Measurements from ENCODE around the gene MTHFD2L. TPM values are rescaled to one million over a fixed set of nuclear protein-coding genes. Genes with fewer than 3 reads are reported as not detected.

The MTHFD2L gene
- total and polyA plus RNA-seq, 2 of the 8 experiments (the other 6 are each of a cell fraction or from before 2014, with no cell fraction given): 5.4 to 15.0 TPM

DNA sequence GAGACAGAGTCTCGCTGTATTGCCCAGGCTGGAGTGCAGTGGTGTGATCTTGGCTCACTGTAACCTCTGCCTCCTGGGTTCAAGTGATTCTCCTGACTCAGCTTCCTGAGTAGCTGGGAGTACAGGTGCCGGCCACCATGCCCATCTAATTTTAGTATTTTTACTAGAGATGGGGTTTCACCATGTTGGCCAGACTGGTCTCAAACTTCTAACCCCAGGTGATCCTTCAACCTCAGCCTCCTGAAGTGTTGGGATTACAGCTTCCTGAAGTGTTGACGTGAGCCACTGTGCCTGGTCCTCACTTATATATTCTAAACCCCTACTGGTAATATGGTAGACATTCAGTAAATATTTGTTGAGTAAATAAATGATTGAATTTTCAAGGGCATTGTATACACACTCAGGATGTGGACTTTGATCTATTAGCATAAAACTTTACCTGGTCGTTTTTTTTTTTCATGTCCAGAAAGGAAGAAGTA is 33.0 kb downstream of the MTHFD2L start:
- Histone ChIP-seq H3K14ac (ENCODE audit: insufficient read length) (no peak overlapping the region), H3K4me1 (replicated peaks in 1 of 4; ENCODE audit: control insufficient read depth in 3 of 4, insufficient read depth in 4 of 4, low read length in 3 of 4) (no peaks in the 10 kb centered on the region), H4K5ac (ENCODE audit: insufficient read length, low read depth, low read length) (no peak overlapping the region), H2BK12ac (ENCODE audit: low read depth, low read length) (no peak overlapping the region), H4K91ac (replicated peaks; ENCODE audit: insufficient read length, low read length) (no peak overlapping the region), H2AFZ (ENCODE audit: low read length) (no peak overlapping the region), H3K9ac (replicated peaks in 1 of 4; ENCODE audit: extremely low read depth in 1 of 4, low read depth in 3 of 4, low read length in 3 of 4) (no peak overlapping the region), H3K27me3 (replicated peaks in 1 of 4; ENCODE audit: control insufficient read depth in 3 of 4, extremely low read depth in 1 of 4, insufficient read depth in 3 of 4, low read length in 3 of 4) (no peaks in the 10 kb centered on the region), H2BK20ac (ENCODE audit: low read length) (no peak overlapping the region), H2BK15ac (ENCODE audit: low read length) (no peak overlapping the region), H4K8ac (ENCODE audit: extremely low read depth, insufficient read depth, low read length) (no peak overlapping the region), H3K18ac (ENCODE audit: extremely low read depth, low read length) (no peak overlapping the region), H3K23ac (ENCODE audit: insufficient read length) (no peak overlapping the region), H3K4me3 (ENCODE audit: extremely low read depth in 1 of 4, insufficient read depth in 2 of 4, low read depth in 3 of 4, low read length in 4 of 4) (no peak overlapping the region), H3K56ac (replicated peaks; ENCODE audit: insufficient read length, low read depth, low read length) (no peak overlapping the region), H3K4me2 (ENCODE audit: insufficient read depth in 1 of 2, low read depth in 2 of 2, low read length in 2 of 2) (no peak overlapping the region), H4K20me1 (replicated peaks in 1 of 2; ENCODE audit: control insufficient read depth in 1 of 2, insufficient read depth in 2 of 2, low read length in 2 of 2) (no peaks in the 10 kb centered on the region), H3K4ac (replicated peaks; ENCODE audit: insufficient read length, low read depth, low read length) (no peak overlapping the region), H3K9me3 (ENCODE audit: insufficient read depth in 2 of 2, low read depth in 1 of 2, low read length in 1 of 2) (no peaks in the 10 kb centered on the region), H3K23me2 (ENCODE audit: low read depth, low read length) (no peaks in the 10 kb centered on the region), H2AK5ac (ENCODE audit: low read depth, low read length) (no peak overlapping the region), H3K79me1 (ENCODE audit: low read depth, low read length) (no peaks in the 10 kb centered on the region), H3K27ac (ENCODE audit: low read depth, low read length) (no peak overlapping the region), H2BK120ac (replicated peaks; ENCODE audit: low read depth, low read length) (no peak overlapping the region), H3K36me3 (ENCODE audit: control insufficient read depth in 2 of 4, insufficient read depth in 4 of 4, low read length in 3 of 4) (no peaks in the 10 kb centered on the region), H2BK5ac (ENCODE audit: low read depth, low read length) (no peak overlapping the region), H3K79me2 (ENCODE audit: control insufficient read depth in 1 of 2, insufficient read depth in 2 of 2, low read length in 2 of 2) (no peaks in the 10 kb centered on the region)
- FAIRE-seq (no peak), DNase-seq (ENCODE audit: low read depth in 1 of 2, low spot score in 2 of 2) (no peak)
- WGBS, 2 experiments (ENCODE audit: extremely low coverage in 1 of 2, insufficient coverage in 1 of 2, insufficient read length in 1 of 2, insufficient replicate concordance in 2 of 2, low coverage in 1 of 2, low lambda C conversion rate in 2 of 2, missing lambda C conversion rate in 1 of 2): 67% methylated on average over 4 of the region's 4 CpGs; no CpG with 5 or more reads in 1 of the 2 experiments
- ChIA-PET CTCF (ENCODE audit: partially characterized antibody) (interaction anchor here (0.6 to 3.7 kb wide), 9 partner anchors 11 to 484 kb away, joined by 3 to 21 read pairs (median 4); no protein-coding TSS in a partner anchor), POLR2A (ENCODE audit: partially characterized antibody) (no interaction called here)
- TF ChIP-seq EZH2 (IDR thresholded peaks at IDR 0.05; ENCODE audit: low read depth, low read length, severe bottlenecking): no peak
- TF ChIP-seq CHD1 (IDR thresholded peaks at IDR 0.05; ENCODE audit: low read depth, low read length): no peak
- no peak for TF ChIP-seq SP4 (IDR thresholded peaks at IDR 0.05; ENCODE audit: low read length)
- TF ChIP-seq GTF2F1 (IDR thresholded peaks at IDR 0.05; ENCODE audit: borderline replicate concordance, low read depth, low read length): no peak
- TF ChIP-seq ASH2L (IDR thresholded peaks at IDR 0.05; ENCODE audit: low read length): no peak
- TF ChIP-seq JUN (IDR thresholded peaks at IDR 0.05; ENCODE audit: low read depth, low read length): no peak
- TF ChIP-seq TBP (IDR thresholded peaks at IDR 0.05; ENCODE audit: low read depth, low read length): no peak
- no peak for TF ChIP-seq BCL11A (IDR thresholded peaks at IDR 0.05; ENCODE audit: low read depth in 2 of 2, low read length in 2 of 2)
- TF ChIP-seq GABPA (IDR thresholded peaks at IDR 0.05; ENCODE audit: borderline replicate concordance, insufficient read depth, low read length): no peak

Data from H1 (cell line).